HUES6 (cell line): ENCODE data around the gene LMNB1.
"Not testable (repeated sequence)": the region's sequence is repeated elsewhere in the genome, so short reads cannot be mapped to it uniquely, and the experiment has no call there.

Experiments used
- H3K27ac ChIP-seq: 2 replicates; pipeline ENCODE4 v1.7.0; 2013; ENCODE audit warnings: low read depth, mild to moderate bottlenecking, low read length, inconsistent platforms
- H3K27me3 ChIP-seq: 2 replicates; pipeline ENCODE4 v1.6.1; 2013; ENCODE audit warnings: low read length; ENCODE audit not compliant: control insufficient read depth, insufficient read depth
- H3K36me3 ChIP-seq: 2 replicates; pipeline ENCODE4 v1.6.1; 2013; ENCODE audit warnings: low read length; ENCODE audit not compliant: control insufficient read depth, insufficient read depth
- H3K4me1 ChIP-seq: 2 replicates; pipeline ENCODE4 v1.6.1; 2013; ENCODE audit warnings: low read length; ENCODE audit not compliant: control insufficient read depth, insufficient read depth
- H3K4me3 ChIP-seq: 2 replicates; pipeline ENCODE4 v1.5.1; 2013; ENCODE audit warnings: low read depth, low read length
- H3K9ac ChIP-seq: one replicate; pipeline ENCODE4 v1.6.1; 2013; ENCODE audit warnings: mild to moderate bottlenecking, low read length
- H3K9me3 ChIP-seq: 2 replicates; pipeline ENCODE4 v1.6.1; 2013; ENCODE audit warnings: low read depth, low read length; ENCODE audit not compliant: control insufficient read depth, insufficient read depth

The LMNB1 gene

DNA sequence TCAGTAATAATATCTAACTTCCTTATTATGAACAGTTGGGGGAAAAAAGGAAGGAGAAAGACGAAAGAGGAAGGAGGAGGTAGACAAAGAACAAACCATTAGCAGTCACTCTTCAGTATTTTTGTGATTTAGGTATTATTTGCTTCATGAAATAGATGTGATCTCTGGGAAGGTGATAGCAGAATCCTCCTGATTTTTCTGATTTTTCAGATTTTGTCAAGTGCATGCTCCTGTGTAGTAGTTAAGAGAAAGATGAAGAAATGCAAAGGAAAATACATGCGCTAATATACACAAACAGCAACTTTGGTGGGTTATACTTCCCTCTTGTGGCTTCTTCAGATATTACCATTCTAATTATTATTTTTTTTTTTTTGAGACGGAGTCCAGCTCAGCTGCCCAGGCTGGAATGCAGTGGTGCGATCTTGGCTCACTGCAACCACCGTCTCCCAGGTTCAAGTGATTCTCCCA is 31.6 kb downstream of the LMNB1 start:
- no peak overlapping the region for H3K4me3 ChIP-seq
- H3K4me1 ChIP-seq = peaks cover 3% of the 10 kb centered on the region; the same call in 1 of the 2 replicates
- H3K36me3 ChIP-seq = peaks cover 92% of the 10 kb centered on the region
- H3K9ac ChIP-seq = no peak overlapping the region
- H3K27me3 ChIP-seq = no peaks in the 10 kb centered on the region
- H3K27ac ChIP-seq = no peak overlapping the region
- no peaks in the 10 kb centered on the region for H3K9me3 ChIP-seq

DNA sequence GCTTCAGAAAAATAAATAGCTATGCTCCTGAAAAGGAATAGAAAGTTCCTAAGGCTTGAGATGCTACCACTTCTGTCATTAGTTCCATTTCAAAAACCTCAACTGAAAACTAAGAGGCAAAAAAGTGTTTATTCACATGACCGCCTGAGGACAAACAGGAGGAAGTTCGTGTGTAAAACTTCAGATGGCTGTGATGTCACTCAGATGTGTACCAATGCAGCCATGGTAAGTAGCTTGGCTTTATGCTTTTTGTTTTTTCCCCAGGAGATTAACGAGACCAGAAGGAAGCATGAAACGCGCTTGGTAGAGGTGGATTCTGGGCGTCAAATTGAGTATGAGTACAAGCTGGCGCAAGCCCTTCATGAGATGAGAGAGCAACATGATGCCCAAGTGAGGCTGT is 33.0 kb downstream of the LMNB1 start:
- Histone ChIP-seq H3K9ac (no peak overlapping the region), H3K9me3 (no peaks in the 10 kb centered on the region), H3K4me3 (no peak overlapping the region), H3K27ac (no peak overlapping the region), H3K36me3 (peaks cover 98% of the 10 kb centered on the region), H3K4me1 (peaks cover 3% of the 10 kb centered on the region; the same call in 1 of the 2 replicates), H3K27me3 (no peaks in the 10 kb centered on the region)

DNA sequence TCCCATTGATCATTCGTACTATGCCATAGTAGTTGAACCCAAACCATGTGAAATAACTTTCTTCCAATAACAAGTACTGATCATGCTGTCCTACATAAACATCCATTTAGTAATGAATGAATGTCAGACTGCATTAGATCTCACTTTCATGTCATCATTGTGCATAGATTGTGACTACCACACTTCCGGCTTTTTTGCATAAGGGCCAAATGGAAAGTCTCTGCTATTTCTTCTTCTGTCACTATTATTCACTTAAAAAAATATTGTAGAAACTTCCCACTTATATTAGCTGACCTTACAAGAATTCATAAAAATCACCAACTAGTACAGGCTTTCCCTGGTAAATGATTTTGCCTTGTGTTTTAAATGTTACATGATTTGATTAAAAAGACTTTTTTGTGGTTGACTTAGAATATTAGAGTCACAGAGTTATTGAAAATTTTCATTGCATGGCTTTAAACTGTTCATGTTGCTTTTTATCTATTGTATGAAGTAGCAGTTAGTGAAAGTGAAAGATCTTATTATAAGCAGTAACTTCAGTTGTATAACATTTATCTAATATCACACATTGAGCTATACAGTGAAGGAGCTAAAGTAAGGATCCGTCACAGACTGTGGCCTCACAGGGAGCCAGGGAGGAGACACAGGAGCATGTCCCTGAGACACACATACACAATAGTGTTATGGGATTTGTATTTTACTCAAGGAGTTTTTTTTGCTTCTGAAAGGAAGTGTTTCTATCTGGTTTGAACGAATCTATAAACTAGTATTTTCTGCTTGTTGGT is 33.9 kb downstream of the LMNB1 start:
- Histone ChIP-seq H3K4me3 (no peak overlapping the region), H3K27ac (no peak overlapping the region), H3K9me3 (no peaks in the 10 kb centered on the region), H3K4me1 (peaks cover 3% of the 10 kb centered on the region; the same call in 1 of the 2 replicates), H3K36me3 (peaks cover 98% of the 10 kb centered on the region), H3K27me3 (no peaks in the 10 kb centered on the region), H3K9ac (no peak overlapping the region)

DNA sequence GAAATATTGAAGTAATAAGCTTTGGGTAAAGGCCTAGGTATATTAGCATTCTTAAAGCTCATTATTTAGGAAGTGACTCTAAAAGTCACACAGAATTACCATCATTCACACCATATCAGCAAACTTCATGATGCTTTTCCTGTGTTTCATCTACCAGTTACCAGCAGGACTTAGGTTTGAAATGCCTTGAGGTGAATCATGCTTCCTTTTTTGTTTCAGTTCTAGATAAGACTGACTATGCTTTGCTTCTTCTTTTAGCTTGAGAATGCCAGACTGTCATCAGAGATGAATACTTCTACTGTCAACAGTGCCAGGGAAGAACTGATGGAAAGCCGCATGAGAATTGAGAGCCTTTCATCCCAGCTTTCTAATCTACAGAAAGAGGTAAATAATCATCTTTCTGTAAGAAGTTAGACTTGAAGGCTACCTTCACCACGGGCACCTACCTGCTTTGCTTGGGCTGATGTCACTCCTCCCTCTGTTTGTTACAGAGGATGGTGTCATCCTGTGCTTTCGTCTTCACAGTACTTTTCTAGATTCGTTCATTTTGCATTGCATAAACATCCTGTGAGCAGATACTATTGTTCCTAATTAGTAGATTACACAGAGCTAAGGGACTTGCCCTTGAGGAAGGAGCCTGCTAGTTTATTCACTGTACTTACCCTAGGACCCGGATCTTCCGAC is 34.7 kb downstream of the LMNB1 start:
- H3K27ac ChIP-seq = no peak overlapping the region

DNA sequence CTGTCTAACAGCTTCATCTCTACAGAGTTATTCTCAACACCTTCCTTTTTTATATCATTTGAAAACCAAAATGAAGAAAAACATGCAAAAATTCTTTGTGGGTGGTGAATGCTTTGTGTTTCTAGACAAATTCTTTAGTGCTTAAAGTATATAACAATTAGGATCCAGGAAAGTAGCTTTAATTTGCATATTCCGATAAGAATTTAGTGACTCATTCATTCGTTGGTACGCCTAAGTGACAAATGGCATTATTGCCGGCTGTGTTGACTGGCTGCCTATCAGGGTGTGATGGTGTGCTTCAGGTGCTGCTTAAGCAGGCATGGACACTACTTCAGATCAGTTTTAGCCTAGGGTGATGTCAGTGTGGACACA is 35.2 kb downstream of the LMNB1 start:
- no peak overlapping the region for H3K4me3 ChIP-seq
- H3K27ac ChIP-seq = no peak overlapping the region
- peaks cover 3% of the 10 kb centered on the region; the same call in 1 of the 2 replicates for H3K4me1 ChIP-seq
- H3K36me3 ChIP-seq = peaks cover 98% of the 10 kb centered on the region
- no peaks in the 10 kb centered on the region for H3K27me3 ChIP-seq
- H3K9ac ChIP-seq = no peak overlapping the region
- H3K9me3 ChIP-seq = no peaks in the 10 kb centered on the region

More for the DNA sequence above, 34.7 kb downstream of the LMNB1 start:
- H3K4me1 ChIP-seq = peaks cover 3% of the 10 kb centered on the region; the same call in 1 of the 2 replicates
- H3K36me3 ChIP-seq = peaks cover 98% of the 10 kb centered on the region
- H3K9me3 ChIP-seq = no peaks in the 10 kb centered on the region
- no peak overlapping the region for H3K4me3 ChIP-seq
- no peaks in the 10 kb centered on the region for H3K27me3 ChIP-seq
- H3K9ac ChIP-seq = no peak overlapping the region

DNA sequence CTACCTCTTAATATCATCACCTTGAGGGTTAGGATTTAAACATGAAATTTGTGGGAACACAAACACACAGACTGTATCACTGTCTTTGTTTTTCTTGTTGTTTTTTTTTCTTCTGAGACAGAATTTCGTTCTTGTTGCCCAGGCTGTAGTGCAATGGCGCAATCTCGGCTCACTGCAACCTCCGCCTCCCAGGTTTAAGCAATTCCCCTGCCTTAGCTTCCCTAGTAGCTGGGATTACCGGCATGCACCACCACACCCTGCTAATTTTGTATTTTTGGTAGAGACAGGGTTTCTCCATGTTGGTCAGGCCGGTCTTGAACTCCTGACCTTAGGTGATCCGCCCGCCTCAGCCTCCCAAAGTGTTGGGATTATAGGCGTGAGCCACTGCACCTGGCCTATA is 36.9 kb downstream of the LMNB1 start:
- H3K4me3 ChIP-seq = not testable (repeated sequence)

DNA sequence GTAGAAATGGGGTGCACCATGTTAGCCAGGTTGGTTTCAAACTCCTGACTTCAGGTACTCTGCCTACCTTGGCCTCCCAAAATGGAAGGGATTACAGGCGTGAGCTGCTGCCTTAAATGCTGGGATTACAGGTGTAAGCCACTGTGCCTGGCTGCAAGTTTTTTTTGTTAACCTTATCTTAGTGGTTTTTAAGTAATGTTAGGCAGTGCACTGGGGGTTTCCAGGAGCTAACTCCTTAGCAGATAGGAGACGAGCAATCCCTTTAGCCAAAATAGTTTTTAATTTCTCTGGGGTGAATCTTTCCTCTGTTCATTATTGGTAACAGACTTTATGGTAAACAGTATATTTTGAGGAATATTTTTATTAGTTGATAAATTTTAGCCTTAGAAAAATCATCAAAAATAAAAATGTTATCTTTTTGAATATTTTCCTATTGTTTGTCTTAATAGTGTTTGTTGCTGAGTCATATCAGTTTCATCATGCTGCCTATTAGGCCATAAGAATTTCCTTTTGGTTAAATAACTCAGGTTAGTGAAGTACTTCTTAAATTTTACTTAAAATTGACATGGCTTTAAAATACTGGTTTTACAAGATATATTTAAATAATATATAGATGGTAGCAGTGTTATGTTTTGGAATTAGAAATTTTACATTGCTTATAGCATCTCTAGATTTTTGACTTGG is 37.9 kb downstream of the LMNB1 start:
- Histone ChIP-seq H3K27ac (no peak overlapping the region), H3K9ac (no peak overlapping the region), H3K4me1 (peaks cover 3% of the 10 kb centered on the region; the same call in 1 of the 2 replicates), H3K36me3 (peaks cover 96% of the 10 kb centered on the region), H3K4me3 (no peak overlapping the region), H3K9me3 (no peaks in the 10 kb centered on the region), H3K27me3 (no peaks in the 10 kb centered on the region)

More for the DNA sequence above, 36.9 kb downstream of the LMNB1 start:
- H3K27me3 ChIP-seq, H3K27ac ChIP-seq, H3K9ac ChIP-seq, H3K9me3 ChIP-seq, H3K4me1 ChIP-seq: not testable (repeated sequence)
- peaks cover 96% of the 10 kb centered on the region for H3K36me3 ChIP-seq

DNA sequence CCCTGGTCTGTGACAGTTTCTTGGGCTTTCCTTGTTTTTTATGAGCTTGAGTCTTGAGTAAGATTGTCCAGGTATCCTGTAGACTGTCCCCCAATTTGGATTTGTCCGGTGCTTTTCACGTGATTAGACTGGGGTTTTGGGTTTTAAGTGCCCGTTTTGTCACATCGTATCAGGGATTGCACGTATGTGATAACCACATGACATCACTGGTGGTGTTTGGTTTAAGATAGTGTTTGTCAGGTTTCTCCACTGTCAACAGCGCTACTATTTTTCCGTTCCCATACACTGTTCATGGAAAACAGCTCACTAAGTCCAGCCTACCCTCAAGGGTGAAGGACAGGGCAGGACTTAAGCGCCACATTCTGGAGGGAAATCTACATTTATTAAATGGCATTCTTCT is 39.7 kb downstream of the LMNB1 start:
- H3K4me1 ChIP-seq = no peaks in the 10 kb centered on the region

DNA sequence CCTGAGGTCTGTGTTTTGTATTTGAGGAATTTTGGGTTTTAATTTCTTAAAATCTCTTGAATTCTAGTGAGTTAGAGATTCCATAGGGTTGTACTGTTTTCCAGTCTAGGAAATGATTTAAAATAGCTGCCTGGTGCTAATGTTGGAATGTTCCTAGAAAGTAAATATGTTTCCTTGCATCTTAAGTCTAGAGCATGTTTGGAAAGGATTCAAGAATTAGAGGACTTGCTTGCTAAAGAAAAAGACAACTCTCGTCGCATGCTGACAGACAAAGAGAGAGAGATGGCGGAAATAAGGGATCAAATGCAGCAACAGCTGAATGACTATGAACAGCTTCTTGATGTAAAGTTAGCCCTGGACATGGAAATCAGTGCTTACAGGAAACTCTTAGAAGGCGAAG is 41.8 kb downstream of the LMNB1 start:
- H3K36me3 ChIP-seq = peaks cover 97% of the 10 kb centered on the region

More for the DNA sequence above, 39.7 kb downstream of the LMNB1 start:
- no peak overlapping the region for H3K9ac ChIP-seq
- no peak overlapping the region for H3K27ac ChIP-seq
- H3K9me3 ChIP-seq = no peaks in the 10 kb centered on the region
- no peaks in the 10 kb centered on the region for H3K27me3 ChIP-seq
- H3K36me3 ChIP-seq = peaks cover 95% of the 10 kb centered on the region
- no peak overlapping the region for H3K4me3 ChIP-seq

DNA sequence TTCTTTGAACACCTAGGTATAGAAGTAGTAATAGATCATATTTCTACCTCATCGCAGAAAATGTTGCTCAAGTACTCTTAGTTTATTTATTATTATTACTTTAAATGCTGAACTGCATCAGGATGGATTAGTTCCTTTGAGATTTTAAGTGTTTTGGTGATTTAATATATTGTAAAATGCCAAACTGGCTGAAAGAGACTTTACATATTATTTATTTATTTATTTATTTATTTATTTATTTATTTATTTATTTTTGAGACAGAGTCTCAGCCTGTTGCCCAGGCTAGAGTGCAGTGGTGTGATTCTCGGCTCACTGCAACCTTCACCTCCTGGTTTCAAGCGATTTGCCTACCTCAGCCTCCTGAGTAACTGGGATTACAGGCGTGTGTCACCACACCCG is 42.3 kb downstream of the LMNB1 start:
- H3K9me3 ChIP-seq = no peaks in the 10 kb centered on the region
- peaks cover 97% of the 10 kb centered on the region for H3K36me3 ChIP-seq
- no peak overlapping the region for H3K9ac ChIP-seq
- no peaks in the 10 kb centered on the region for H3K4me1 ChIP-seq
- H3K4me3 ChIP-seq = no peak overlapping the region
- no peak overlapping the region for H3K27ac ChIP-seq
- H3K27me3 ChIP-seq = no peaks in the 10 kb centered on the region

More for the DNA sequence above, 41.8 kb downstream of the LMNB1 start:
- Histone ChIP-seq H3K27me3 (no peaks in the 10 kb centered on the region), H3K27ac (no peak overlapping the region), H3K9ac (no peak overlapping the region), H3K4me3 (no peak overlapping the region), H3K9me3 (no peaks in the 10 kb centered on the region), H3K4me1 (no peaks in the 10 kb centered on the region)
